NCI-H524 (cell line): ENCODE results near the gene CFAP46.

Experiments used
- DNase-seq, 2 experiments: peaks; one replicate each; lab custom pipeline; 2025; lab: John Stamatoyannopoulos, UW

Gene CFAP46

DNA sequence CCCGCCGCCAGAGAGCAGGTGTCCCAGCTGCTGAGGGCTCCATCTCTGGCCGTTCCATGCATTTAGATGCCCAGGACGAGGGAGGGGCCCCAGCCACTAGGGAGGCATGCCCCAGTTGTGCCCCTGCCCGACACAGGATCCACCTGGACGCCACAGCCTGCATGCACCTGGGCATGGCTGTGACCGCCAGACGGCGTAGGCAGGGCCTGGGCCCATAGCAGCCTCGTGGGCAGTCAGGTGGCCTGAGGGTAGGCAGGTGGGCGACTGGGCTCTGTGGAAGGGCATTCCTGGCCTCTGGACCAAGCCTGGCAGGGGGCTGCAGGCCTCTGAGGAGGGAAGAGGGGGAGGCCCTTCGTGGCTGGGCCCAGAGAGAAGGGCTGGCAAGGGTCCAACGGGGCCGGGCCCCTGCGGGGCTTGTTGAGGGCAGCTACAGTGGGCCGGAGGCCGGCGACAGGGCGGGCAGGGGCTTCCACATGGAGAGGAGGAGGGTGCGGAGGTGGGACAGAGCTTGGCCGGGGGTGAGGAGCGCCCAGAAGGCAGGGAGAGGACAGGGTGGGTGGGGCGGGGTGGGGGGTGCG, 80.4 kb downstream of the CFAP46 start:
- no peak for DNase-seq

GRCh38 chr10:132861116-132861691, 81.2 kb downstream of the CFAP46 start:
- DNase-seq = no peak

DNA sequence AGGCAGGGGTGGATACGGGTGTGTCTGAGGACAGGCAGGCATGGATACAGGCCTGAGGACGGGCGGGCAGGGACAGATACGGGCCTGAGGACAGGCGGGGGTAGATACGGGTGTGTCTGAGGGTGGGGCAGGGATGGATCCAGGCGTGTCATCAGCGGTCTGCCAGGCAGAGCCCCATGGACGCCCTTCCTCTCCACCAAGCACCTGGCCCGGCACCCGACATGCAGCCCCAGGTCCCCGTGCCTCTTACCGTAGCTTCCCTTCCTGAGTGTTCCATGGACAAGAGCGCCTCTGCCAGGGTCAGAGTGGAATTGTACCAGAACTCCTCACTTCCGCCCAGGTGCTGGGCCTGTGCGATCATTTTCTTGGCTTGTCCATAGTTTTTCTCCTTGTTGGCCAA, 81.8 kb downstream of the CFAP46 start:
- no peak for DNase-seq

- no peak for DNase-seq
Observed at GRCh38 chr10:132859084-132859855, 83.1 kb downstream of the CFAP46 start.

- DNase-seq = no peak
Observed at GRCh38 chr10:132858121-132859081, 84.0 kb downstream of the CFAP46 start.

GRCh38 chr10:132856869-132857524, 85.4 kb downstream of the CFAP46 start:
- no peak for DNase-seq

DNA sequence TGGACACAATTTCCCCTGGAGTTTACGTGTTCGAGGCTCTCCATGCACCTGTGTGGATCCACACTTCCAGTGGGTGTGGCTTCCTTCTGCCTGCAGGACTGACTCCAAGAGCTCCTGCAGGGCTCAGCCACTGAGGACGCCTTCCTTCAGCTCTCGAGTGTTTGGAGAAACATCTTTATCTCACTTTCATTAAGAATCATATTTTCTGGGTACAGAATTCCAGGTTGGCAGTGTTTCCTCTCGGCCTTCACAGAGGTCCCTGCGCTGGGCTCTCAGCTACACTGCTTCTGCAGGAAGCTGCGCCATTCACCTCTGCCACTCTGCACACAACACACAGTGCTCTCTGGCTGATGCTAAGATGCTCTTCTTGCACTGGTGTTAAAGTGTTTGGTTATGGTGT, 86.5 kb downstream of the CFAP46 start:
- DNase-seq = no peak

DNA sequence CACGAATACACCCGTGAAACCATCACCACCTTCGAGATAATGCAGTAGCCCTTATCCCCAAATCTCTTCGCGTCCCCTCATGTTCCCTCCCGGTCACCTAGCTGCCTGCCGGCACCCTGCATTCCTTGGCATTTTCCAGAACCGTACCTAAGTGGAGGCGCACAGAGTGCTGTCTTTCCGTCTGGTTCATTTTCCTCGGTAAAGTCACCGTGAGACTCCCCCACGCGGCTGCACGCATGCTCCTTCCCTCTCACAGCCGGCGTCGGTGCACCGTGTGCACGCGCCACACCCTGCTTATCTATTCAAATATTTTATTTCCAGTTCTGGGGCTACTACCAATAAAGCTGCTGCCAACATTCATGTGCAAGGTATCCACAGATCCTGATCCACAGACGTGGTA, 90.9 kb downstream of the CFAP46 start:
- DNase-seq = no peak

- no peak for DNase-seq
Observed at GRCh38 chr10:132850896-132851295, 91.5 kb downstream of the CFAP46 start.

DNA sequence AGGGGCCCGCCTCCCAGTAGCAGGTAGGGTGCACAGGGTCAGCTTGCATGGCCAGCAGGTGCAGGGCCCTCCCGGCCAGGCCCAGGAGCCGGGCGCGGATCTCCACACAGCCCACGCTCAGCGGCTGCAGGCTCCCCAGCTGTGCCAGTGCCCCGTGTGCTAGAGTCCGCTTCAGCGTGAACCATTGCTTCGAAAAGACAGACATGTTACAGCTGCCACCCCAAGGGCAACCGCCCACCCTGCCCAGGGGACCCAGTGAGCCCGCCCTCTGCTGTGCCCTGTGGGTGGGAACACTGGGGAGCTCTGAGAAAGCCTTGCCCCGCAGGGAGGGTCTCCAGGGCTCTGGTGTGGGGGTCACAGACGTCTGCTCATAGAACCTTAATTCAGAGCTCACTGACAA, 92.1 kb downstream of the CFAP46 start:
- DNase-seq = no peak

DNA sequence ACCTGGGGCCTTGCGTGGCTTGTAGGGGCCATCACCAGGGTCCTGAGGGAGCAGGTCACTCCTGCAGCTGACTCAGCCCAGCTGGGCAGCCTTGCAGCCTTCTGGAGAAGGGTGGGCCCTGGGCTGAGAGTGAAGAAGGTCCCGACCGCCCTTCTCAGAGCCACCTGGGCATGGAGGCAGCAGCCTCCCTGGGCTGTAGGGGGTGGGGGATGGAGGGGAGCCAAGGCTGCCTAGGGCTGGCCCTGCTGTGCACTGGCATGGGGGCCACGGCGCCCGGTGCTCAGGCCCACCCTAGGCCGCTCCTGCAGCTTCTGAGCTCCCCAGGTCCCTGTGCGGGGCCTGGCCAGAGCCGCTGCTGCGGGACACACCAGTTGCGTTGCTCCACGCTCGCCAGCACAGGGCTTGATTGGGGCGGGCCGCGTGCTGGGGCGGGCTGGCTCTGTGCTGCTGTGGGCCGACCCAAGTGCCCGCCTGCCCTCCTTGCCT, 92.8 kb downstream of the CFAP46 start:
- no peak for DNase-seq

DNA sequence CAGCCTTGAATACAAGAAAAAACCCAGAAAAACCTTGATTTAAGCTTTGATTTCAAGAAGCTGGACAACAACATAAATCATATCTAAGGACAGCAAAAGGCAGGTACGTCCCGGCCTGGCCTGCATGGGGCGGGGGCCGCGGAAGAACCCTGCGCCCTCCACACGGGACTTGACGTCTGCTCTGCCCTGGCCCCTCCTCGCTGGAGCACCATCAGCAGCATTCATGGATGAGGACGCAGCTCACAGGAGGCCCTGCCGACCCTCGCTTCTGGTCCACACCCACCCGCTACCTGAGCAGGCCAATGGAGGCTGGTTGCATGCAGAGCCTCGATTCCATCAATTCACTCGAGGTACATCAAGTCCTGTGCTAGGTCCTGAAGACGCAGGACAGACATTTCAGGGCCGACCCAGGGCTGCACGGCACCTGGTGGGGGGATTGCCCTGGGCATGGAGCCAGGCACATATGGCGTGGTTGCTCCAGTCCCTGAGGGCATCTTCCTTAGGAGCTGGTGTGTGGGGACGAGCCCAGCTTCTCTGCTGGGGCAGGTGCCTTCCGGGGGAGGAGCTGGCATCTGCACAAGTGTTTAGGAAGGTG, 93.3 kb downstream of the CFAP46 start:
- peak in 1 of 2 experiments; percentile 26 for DNase-seq

DNA sequence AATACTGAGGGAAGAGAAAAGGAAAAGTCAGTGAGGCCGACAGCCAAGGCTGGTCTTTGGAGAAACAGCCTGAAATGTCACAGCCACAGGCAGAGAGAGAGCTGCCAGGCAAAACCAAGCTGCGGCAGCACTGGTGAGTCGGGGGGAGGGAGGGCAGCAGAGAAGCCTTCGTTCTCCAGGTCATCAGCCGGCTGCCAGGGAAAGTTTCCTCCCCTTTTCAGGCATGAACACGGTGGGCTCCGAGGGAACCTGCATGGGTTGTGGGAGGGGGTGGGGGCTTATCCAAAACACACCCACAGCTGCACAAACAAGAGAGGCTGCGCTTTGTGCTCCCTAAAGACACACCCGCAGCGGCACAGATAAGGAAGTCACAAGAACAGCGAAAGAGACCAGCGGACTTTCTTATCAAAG, 94.1 kb downstream of the CFAP46 start:
- no peak for DNase-seq

DNA sequence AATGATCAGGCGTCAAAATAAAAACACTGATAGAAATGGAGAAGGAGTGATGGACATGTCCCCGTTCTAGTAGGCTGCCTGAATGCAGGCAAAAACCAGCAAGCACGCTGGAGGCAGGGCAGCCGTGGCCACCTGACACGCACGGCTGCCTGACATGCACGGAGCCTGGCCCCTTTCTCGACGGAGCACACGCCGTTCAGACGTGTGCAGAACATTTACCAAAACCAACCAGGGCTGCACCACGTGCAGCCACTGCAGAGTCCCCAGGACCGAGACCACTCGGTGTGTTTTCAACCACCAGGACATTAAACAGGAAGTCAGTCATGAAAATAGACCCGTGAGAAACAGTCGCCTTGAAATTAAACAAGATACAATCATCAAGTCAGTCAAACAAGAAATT, 94.5 kb downstream of the CFAP46 start:
- no peak for DNase-seq

- no peak for DNase-seq
Observed at GRCh38 chr10:132847416-132847777, 95.0 kb downstream of the CFAP46 start.

- no peak for DNase-seq
Observed at GRCh38 chr10:132846631-132847415, 95.5 kb downstream of the CFAP46 start.

- DNase-seq = no peak
Observed at GRCh38 chr10:132845780-132846595, 96.4 kb downstream of the CFAP46 start.

GRCh38 chr10:132845041-132845551, 97.3 kb downstream of the CFAP46 start:
- no peak for DNase-seq

DNA sequence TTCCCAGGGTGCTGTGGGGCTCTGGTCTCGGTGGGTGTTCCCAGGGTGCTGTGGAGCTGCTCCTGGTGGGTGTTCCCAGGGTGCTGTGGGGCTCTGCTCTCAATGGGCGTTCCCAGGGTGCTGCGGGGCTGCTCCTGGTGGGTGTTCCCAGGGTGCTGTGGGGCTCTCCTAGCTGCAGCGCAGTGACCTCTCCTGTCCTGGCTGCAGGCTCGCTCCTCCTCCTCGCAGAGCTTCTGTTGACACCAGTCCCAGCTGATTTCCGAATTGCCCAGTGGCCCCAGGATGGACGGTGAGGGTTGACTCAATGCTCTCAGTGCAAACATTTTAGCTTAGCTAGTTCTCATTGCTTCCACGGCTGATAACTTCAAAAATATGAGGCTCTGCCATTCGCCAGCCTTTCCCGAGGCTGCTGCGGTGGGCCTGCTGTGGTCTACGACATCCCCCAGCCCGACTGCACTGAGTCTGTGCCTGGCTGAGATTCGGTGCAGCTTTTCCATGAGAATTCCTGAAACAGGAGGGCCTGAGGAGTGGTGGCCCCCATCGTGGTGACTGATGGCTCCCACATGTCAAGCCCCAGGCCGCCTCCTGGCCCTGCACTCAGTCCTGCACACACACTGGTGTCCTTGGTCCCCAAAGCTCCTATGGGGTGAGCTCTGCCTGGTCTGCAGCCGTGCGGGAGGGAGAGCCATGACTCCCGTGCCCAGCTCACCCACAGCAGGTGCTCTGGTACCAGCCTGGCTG, 98.1 kb downstream of the CFAP46 start:
- no peak for DNase-seq
